HG02870 (cell line): ENCODE data around the gene SYNDIG1.

Experiments used
- ATAC-seq: cut with Tn5 transposase; IDR thresholded peaks from one replicate; pipeline ENCODE4 v1.9.1; 2021; ENCODE audit warnings: mild to moderate bottlenecking, moderate library complexity; ENCODE audit not compliant: unreplicated experiment

The SYNDIG1 gene

GRCh38 chr20:24627926-24628325 is 158.5 kb downstream of the SYNDIG1 start:
- no peak for ATAC-seq

GRCh38 chr20:24628985-24629384 is 159.6 kb downstream of the SYNDIG1 start:
- ATAC-seq, result no peak

- no peak for ATAC-seq
These were observed 160.2 kb downstream of the SYNDIG1 start for GRCh38 chr20:24629668-24630067.

GRCh38 chr20:24630486-24631172 is 161.2 kb downstream of the SYNDIG1 start:
- no peak for ATAC-seq

- ATAC-seq, result no peak
These were observed 161.7 kb downstream of the SYNDIG1 start for GRCh38 chr20:24631173-24631505.

- ATAC-seq, result no peak
These were observed 163.2 kb downstream of the SYNDIG1 start for GRCh38 chr20:24632581-24632980.

- no peak for ATAC-seq
These were observed 163.6 kb downstream of the SYNDIG1 start for GRCh38 chr20:24633026-24633425.

GRCh38 chr20:24633521-24633920 is 164.1 kb downstream of the SYNDIG1 start:
- no peak for ATAC-seq

- ATAC-seq, result no peak
These were observed 165.4 kb downstream of the SYNDIG1 start for GRCh38 chr20:24634855-24635254.

- no peak for ATAC-seq
These were observed 167.2 kb downstream of the SYNDIG1 start for GRCh38 chr20:24636626-24637025.

- no peak for ATAC-seq
These were observed 167.7 kb downstream of the SYNDIG1 start for GRCh38 chr20:24637087-24637486.

- no peak for ATAC-seq
These were observed 168.5 kb downstream of the SYNDIG1 start for GRCh38 chr20:24637941-24638340.

- ATAC-seq, result no peak
These were observed 169.4 kb downstream of the SYNDIG1 start for GRCh38 chr20:24638591-24639548.

- no peak for ATAC-seq
These were observed 170.8 kb downstream of the SYNDIG1 start for GRCh38 chr20:24640276-24640675.

- no peak for ATAC-seq
These were observed 171.3 kb downstream of the SYNDIG1 start for GRCh38 chr20:24640686-24641085.

- no peak for ATAC-seq
These were observed 174.6 kb downstream of the SYNDIG1 start for GRCh38 chr20:24643731-24644626.

- ATAC-seq, result no peak
These were observed 176.9 kb downstream of the SYNDIG1 start for GRCh38 chr20:24646321-24646720.

GRCh38 chr20:24647713-24648112 is 178.3 kb downstream of the SYNDIG1 start:
- ATAC-seq, result no peak

- no peak for ATAC-seq
These were observed 179.1 kb downstream of the SYNDIG1 start for GRCh38 chr20:24648481-24648880.

GRCh38 chr20:24648919-24649318 is 179.5 kb downstream of the SYNDIG1 start:
- ATAC-seq, result no peak
